Measurements from ENCODE around the gene TCP10L. TPM values are rescaled to one million over a fixed set of nuclear protein-coding genes. Genes with fewer than 3 reads are reported as not detected.

Gene TCP10L
- total and polyA plus RNA-seq, 2 of the 13 experiments (the other 11 are each of a cell fraction or from before 2014, with no cell fraction given) = 0.90 to 2.4 TPM

GRCh38 chr21:32544697-32545096, 40.6 kb downstream of the TCP10L start (continued):
- TF ChIP-seq RARG (CRISPR knock-in tag; IDR thresholded peaks at IDR 0.05; ENCODE audit: low read depth) = no peak
- no peak for TF ChIP-seq ETS1 (CRISPR knock-in tag; IDR thresholded peaks at IDR 0.05)
- TF ChIP-seq ZNF607 (CRISPR knock-in tag; IDR thresholded peaks at IDR 0.05; ENCODE audit: borderline replicate concordance) = no peak
- TF ChIP-seq EP300 (IDR thresholded peaks at IDR 0.05; ENCODE audit: low read depth in 2 of 2, low read length in 2 of 2) = no peak
- TF ChIP-seq EP300 (CRISPR knock-in tag; IDR thresholded peaks at IDR 0.05; ENCODE audit: borderline replicate concordance) = no peak
- no peak for TF ChIP-seq ZZZ3 (CRISPR knock-in tag; IDR thresholded peaks at IDR 0.05; ENCODE audit: borderline replicate concordance)
- no peak for TF ChIP-seq AKNA (CRISPR knock-in tag; IDR thresholded peaks at IDR 0.05; ENCODE audit: borderline replicate concordance)
- TF ChIP-seq ZNF580 (CRISPR knock-in tag; IDR thresholded peaks at IDR 0.05; ENCODE audit: borderline replicate concordance, low read depth) = no peak
- no peak for TF ChIP-seq TOPORS (CRISPR knock-in tag; IDR thresholded peaks at IDR 0.05)
- TF ChIP-seq TBL1XR1 (IDR thresholded peaks at IDR 0.05; ENCODE audit: borderline replicate concordance, low read length, partially characterized antibody) = no peak

Measured in HepG2 (cell line).